ENCODE measurements around the gene ATP8A2.
A peak's percentile ranks its signal among the peaks of the same experiment; 100 is the strongest.

The ATP8A2 gene

DNA sequence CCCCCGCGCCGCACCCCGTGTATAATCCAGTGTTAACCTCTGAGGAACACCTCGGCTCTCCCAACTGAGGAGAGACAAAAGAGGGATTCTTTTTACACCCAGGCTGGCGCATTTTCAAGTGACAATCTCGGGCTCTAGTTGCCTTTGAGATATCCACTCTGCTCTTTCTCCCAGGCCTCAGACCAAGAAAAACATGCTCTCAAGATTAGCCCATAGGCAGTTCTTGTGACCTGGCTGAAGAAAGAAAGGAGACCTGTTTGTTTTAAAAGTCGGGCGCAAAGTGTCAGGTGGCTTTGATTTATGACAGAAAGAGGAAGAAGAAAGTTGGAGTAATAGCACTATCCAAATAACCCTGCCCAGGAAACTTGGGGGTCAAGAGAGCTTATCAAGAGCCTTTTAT lies 652.8 kb downstream of the ATP8A2 start:
- in situ Hi-C loops (cut with HindIII; ENCODE audit: low sequenced_read_pairs): no loop called here

GRCh38 chr13:26025196-26025595 lies 653.4 kb downstream of the ATP8A2 start:
- DNase-seq (ENCODE audit: low read depth, low spot score): no peak
- H3K4me3 ChIP-seq (ENCODE audit: low read depth, low read length): no peak overlapping the region
- in situ Hi-C loops (cut with HindIII; ENCODE audit: low sequenced_read_pairs): no loop called here
- TF ChIP-seq, protein P1, sequence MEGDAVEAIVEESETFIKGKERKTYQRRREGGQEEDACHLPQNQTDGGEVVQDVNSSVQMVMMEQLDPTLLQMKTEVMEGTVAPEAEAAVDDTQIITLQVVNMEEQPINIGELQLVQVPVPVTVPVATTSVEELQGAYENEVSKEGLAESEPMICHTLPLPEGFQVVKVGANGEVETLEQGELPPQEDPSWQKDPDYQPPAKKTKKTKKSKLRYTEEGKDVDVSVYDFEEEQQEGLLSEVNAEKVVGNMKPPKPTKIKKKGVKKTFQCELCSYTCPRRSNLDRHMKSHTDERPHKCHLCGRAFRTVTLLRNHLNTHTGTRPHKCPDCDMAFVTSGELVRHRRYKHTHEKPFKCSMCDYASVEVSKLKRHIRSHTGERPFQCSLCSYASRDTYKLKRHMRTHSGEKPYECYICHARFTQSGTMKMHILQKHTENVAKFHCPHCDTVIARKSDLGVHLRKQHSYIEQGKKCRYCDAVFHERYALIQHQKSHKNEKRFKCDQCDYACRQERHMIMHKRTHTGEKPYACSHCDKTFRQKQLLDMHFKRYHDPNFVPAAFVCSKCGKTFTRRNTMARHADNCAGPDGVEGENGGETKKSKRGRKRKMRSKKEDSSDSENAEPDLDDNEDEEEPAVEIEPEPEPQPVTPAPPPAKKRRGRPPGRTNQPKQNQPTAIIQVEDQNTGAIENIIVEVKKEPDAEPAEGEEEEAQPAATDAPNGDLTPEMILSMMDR (IDR thresholded peaks at IDR 0.05; ENCODE audit: low read depth, low read length): no peak

More for the DNA sequence above, 652.8 kb downstream of the ATP8A2 start:
- TF ChIP-seq, protein P1 (IDR thresholded peaks at IDR 0.05; ENCODE audit: low read depth, low read length): no peak
- peak; percentile 41 for DNase-seq (ENCODE audit: low read depth, low spot score)
- H3K4me3 ChIP-seq (ENCODE audit: low read depth, low read length): no peak overlapping the region

DNA sequence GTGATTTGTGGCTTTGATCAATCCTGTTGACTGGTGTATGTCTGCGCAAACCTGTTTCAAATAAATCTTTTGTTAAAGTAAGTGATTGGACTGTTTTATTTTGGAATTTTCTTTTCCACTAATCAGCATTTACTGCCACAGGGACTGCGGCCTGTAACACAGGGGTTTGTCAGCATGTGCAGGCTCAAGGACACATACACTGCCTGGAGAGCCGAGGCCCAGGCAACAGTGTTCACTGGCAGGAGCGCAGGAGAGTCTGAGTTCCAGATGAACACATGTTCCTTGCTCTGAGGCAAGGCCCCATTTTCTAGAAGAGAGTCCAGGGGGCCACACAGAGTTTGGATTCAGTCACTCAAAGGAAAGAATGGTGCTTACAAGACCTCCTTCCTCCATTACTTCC lies 654.0 kb downstream of the ATP8A2 start:
- in situ Hi-C loops (cut with HindIII; ENCODE audit: low sequenced_read_pairs): no loop called here
- no peak overlapping the region for H3K4me3 ChIP-seq (ENCODE audit: low read depth, low read length)
- TF ChIP-seq, protein P1 (IDR thresholded peaks at IDR 0.05; ENCODE audit: low read depth, low read length): no peak
- DNase-seq (ENCODE audit: low read depth, low spot score): no peak

GRCh38 chr13:26026211-26026610 lies 654.4 kb downstream of the ATP8A2 start:
- no peak for DNase-seq (ENCODE audit: low read depth, low spot score)
- no peak overlapping the region for H3K4me3 ChIP-seq (ENCODE audit: low read depth, low read length)
- in situ Hi-C loops (cut with HindIII; ENCODE audit: low sequenced_read_pairs): no loop called here
- TF ChIP-seq, protein P1 (IDR thresholded peaks at IDR 0.05; ENCODE audit: low read depth, low read length): no peak

GRCh38 chr13:26029581-26030136 lies 657.9 kb downstream of the ATP8A2 start:
- in situ Hi-C loops (cut with HindIII; ENCODE audit: low sequenced_read_pairs): no loop called here
- TF ChIP-seq, protein P1 (IDR thresholded peaks at IDR 0.05; ENCODE audit: low read depth, low read length): no peak
- no peak for DNase-seq (ENCODE audit: low read depth, low spot score)
- H3K4me3 ChIP-seq (ENCODE audit: low read depth, low read length): no peak overlapping the region

DNA sequence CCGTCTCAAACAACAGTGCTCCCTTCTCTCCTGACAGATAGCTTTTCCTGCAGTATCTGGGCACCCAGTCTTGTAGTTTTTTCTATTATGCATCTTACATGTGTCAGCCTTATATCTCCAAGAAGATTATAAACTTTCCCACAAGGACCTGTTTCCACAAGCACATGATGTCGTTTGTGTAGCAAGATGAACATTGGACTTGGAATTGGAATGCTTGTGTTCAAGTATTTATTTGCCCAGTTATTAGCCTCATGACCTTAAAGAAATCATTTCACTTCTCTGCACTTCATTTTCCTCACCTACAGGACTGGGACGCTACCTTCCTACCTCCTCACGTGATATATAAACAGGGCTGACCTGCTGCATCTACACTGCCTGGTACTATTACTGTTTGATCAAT lies 658.6 kb downstream of the ATP8A2 start:
- in situ Hi-C loops (cut with HindIII; ENCODE audit: low sequenced_read_pairs): no loop called here
- H3K4me3 ChIP-seq (ENCODE audit: low read depth, low read length): no peak overlapping the region
- DNase-seq (ENCODE audit: low read depth, low spot score): no peak
- TF ChIP-seq, protein P1 (IDR thresholded peaks at IDR 0.05; ENCODE audit: low read depth, low read length): no peak

- in situ Hi-C loops (cut with HindIII; ENCODE audit: low sequenced_read_pairs): no loop called here
- no peak overlapping the region for H3K4me3 ChIP-seq (ENCODE audit: low read depth, low read length)
- TF ChIP-seq, protein P1 (IDR thresholded peaks at IDR 0.05; ENCODE audit: low read depth, low read length): no peak
- DNase-seq (ENCODE audit: low read depth, low spot score): no peak
Observed at GRCh38 chr13:26034018-26034417, 662.2 kb downstream of the ATP8A2 start.
